Stimulated activated CD8-positive, alpha-beta memory T cell treated with anti-CD3 and anti-CD28 coated beads, Interleukin-15, amount 100 ng/mL, for 24 hours (primary cell): ENCODE results near the gene SGTB.

Experiments used
- DNase-seq: peaks from one replicate; pipeline ENCODE4 v3.0.0-alpha.2; 2020; ENCODE audit warnings: low read depth

The SGTB gene

GRCh38 chr5:65721720-65722574 lies at the start of gene SGTB, which contains the start of gene NLN:
TSS of gene SGTB (minus strand) at chr5:65722109. CDS start at chr5:65720807, 1,302 bp downstream.
TSS of gene NLN (plus strand) at chr5:65722205. CDS start at chr5:65722374, 169 bp downstream.
- DNase-seq, result peak; percentile 79

- no peak for DNase-seq
Observed at GRCh38 chr5:65771266-65771665, 49.4 kb upstream of the SGTB start.

GRCh38 chr5:65769539-65769938 lies 47.6 kb upstream of the SGTB start:
- DNase-seq, result no peak

- no peak for DNase-seq
Observed at GRCh38 chr5:65768723-65769346, 46.9 kb upstream of the SGTB start.

- no peak for DNase-seq
Observed at GRCh38 chr5:65767565-65767964, 45.7 kb upstream of the SGTB start.

- no peak for DNase-seq
Observed at GRCh38 chr5:65766781-65767180, 44.9 kb upstream of the SGTB start.

GRCh38 chr5:65766175-65766574 lies 44.3 kb upstream of the SGTB start:
- no peak for DNase-seq

- no peak for DNase-seq
Observed at GRCh38 chr5:65765582-65765981, 43.7 kb upstream of the SGTB start.

- no peak for DNase-seq
Observed at GRCh38 chr5:65762234-65762633, 40.3 kb upstream of the SGTB start.

GRCh38 chr5:65760504-65761275 lies 38.8 kb upstream of the SGTB start:
- no peak for DNase-seq

GRCh38 chr5:65758546-65759144 lies 36.7 kb upstream of the SGTB start:
- DNase-seq, result no peak

- DNase-seq, result no peak
Observed at GRCh38 chr5:65753189-65753588, 31.3 kb upstream of the SGTB start.

GRCh38 chr5:65750938-65751337 lies 29.0 kb upstream of the SGTB start:
- DNase-seq, result no peak

GRCh38 chr5:65749956-65750355 lies 28.0 kb upstream of the SGTB start:
- DNase-seq, result no peak

GRCh38 chr5:65749221-65749844 lies 27.4 kb upstream of the SGTB start:
- DNase-seq, result no peak

GRCh38 chr5:65742565-65743231 lies 20.8 kb upstream of the SGTB start:
- DNase-seq, result no peak

- DNase-seq, result no peak
Observed at GRCh38 chr5:65739162-65739561, 17.3 kb upstream of the SGTB start.

- DNase-seq, result no peak
Observed at GRCh38 chr5:65738305-65738704, 16.4 kb upstream of the SGTB start.

GRCh38 chr5:65737842-65738241 lies 15.9 kb upstream of the SGTB start:
- DNase-seq, result no peak

- no peak for DNase-seq
Observed at GRCh38 chr5:65736011-65736410, 14.1 kb upstream of the SGTB start.

- DNase-seq, result no peak
Observed at GRCh38 chr5:65734921-65735320, 13.0 kb upstream of the SGTB start.
